ENCODE measurements around the gene PHF14. TPM values are rescaled to one million over a fixed set of nuclear protein-coding genes. Genes with fewer than 3 reads are reported as not detected.

The PHF14 gene
- total and polyA plus RNA-seq, 4 experiments from 2014 or later = 6.7 to 34.0 (median 22.6) TPM

DNA sequence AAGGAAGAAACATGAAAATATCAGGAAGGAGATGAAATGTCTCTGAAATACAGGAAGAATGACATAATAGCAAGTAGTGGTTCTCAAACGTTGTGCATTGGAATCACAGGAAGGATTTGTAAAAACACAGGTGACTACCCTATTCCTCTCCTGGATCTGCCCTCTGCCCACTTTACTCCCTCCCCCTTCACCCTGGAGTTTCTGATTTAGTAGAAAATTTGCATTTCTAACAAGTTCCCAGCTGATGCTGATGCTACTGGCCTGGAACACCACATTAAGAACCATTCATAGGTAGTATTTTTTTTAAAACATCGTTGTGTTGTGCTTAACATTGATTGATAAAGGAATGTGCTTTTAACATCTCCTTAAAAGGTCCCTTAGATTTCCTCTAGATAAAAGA is 130.9 kb downstream of the PHF14 start:
- H3K36me3 ChIP-seq (ENCODE audit: insufficient read depth, low read length) = no peaks in the 10 kb centered on the region
- DNase-seq = no peak
- Mint-ChIP-seq H3K27me3 (no peaks in the 10 kb centered on the region), H3K4me1 (peaks cover 0 to 2% (median under 1%) of the 10 kb centered on the region in 4 donors), H3K27ac (no peak overlapping the region), H3K9me3 (no peaks in the 10 kb centered on the region), H3K4me3 (no peak overlapping the region), H3K36me3 (peaks cover 14 to 15% of the 10 kb centered on the region in 2 donors)
- CTCF ChIA-PET (ENCODE audit: partially characterized antibody) = no interaction called here
- no peak overlapping the region for H3K27ac ChIP-seq (ENCODE audit: low read depth, low read length)
- POLR2A ChIA-PET (ENCODE audit: partially characterized antibody) = no interaction called here
- H3K4me1 ChIP-seq (ENCODE audit: insufficient read depth, low read length) = no peaks in the 10 kb centered on the region
- intact Hi-C loops (cut with micrococcal nuclease) = no loop called here
- H3K9me3 ChIP-seq (ENCODE audit: control insufficient read depth in 1 of 2, low read length in 2 of 2) = no peaks in the 10 kb centered on the region
- no peaks in the 10 kb centered on the region for H3K27me3 ChIP-seq (ENCODE audit: insufficient read depth, low read length)
- no peak overlapping the region for H3K4me3 ChIP-seq (ENCODE audit: low read length in 2 of 2)

DNA sequence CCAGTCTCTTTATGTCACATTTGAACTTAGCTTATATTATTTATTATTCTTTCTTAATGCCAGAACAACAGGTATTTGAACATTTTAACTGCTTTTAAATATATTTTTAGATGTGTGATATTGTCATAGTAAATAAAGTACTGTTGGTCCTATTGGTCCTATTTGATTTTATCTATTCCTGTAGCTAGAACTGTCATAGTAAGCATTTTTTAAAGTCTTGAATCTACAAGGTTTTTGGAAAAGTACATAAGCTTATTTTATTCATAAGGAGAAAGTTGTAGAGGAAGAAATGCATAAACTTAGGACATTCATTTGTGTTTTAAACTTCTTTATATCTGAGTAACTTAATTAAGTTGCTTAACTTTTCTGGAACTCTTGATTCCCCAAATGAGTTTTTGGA is 136.0 kb downstream of the PHF14 start:
- Histone ChIP-seq H3K4me3 (ENCODE audit: low read length in 2 of 2) (no peak overlapping the region), H3K27ac (ENCODE audit: low read depth, low read length) (no peak overlapping the region), H3K4me1 (ENCODE audit: insufficient read depth, low read length) (no peaks in the 10 kb centered on the region), H3K27me3 (ENCODE audit: insufficient read depth, low read length) (no peaks in the 10 kb centered on the region), H3K9me3 (ENCODE audit: control insufficient read depth in 1 of 2, low read length in 2 of 2) (no peaks in the 10 kb centered on the region), H3K36me3 (ENCODE audit: insufficient read depth, low read length) (no peaks in the 10 kb centered on the region)
- Mint-ChIP-seq H3K27ac (no peak overlapping the region), H3K36me3 (peaks cover 14 to 16% of the 10 kb centered on the region in 2 donors), H3K9me3 (no peaks in the 10 kb centered on the region), H3K4me3 (no peak overlapping the region), H3K27me3 (no peaks in the 10 kb centered on the region), H3K4me1 (peaks cover 0 to 2% (median 0%) of the 10 kb centered on the region in 4 donors)
- DNase-seq = no peak
- POLR2A ChIA-PET (ENCODE audit: partially characterized antibody) = no interaction called here
- CTCF ChIA-PET (ENCODE audit: partially characterized antibody) = no interaction called here
- intact Hi-C loops (cut with micrococcal nuclease) = no loop called here

DNA sequence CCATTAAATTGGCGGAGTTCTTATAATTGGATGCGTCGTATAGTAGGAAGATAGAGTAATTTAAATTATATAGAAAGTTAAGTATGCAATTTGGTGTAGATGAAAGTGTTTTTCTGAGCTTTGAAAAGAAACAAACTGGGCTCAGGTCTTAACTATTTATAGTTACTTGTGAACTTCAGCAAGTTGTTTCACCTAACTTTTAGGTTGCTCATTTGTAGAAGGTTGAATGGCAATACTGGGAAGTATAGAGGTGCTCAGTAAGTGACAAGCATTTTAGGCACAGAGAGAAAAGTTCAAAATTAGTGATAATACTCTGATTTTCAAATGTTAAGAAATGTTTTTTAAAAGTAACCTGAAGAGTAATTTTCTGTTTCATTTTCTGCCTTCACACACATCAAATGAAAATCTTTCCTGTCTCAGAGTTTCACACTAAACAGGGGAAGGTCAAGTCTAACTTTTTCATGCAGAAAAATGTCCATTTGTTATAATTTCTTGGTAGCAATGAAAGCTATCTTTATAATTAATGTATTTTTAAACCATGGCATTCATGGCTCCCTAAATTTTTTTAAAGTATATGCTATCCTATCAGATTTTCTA is 146.5 kb downstream of the PHF14 start:
- H3K4me1 ChIP-seq (ENCODE audit: insufficient read depth, low read length) = no peaks in the 10 kb centered on the region
- no peak for DNase-seq
- Mint-ChIP-seq H3K27ac (peak overlapping the region in 1 of 7 donors; percentile 42), H3K4me1 (peaks cover 0 to 3% (median 0%) of the 10 kb centered on the region in 4 donors), H3K36me3 (peaks cover 21 to 35% of the 10 kb centered on the region in 2 donors), H3K27me3 (no peaks in the 10 kb centered on the region), H3K4me3 (no peak overlapping the region), H3K9me3 (no peaks in the 10 kb centered on the region)
- H3K27me3 ChIP-seq (ENCODE audit: insufficient read depth, low read length) = no peaks in the 10 kb centered on the region
- H3K36me3 ChIP-seq (ENCODE audit: insufficient read depth, low read length) = peaks cover 3% of the 10 kb centered on the region
- ChIA-PET CTCF (ENCODE audit: partially characterized antibody) (no interaction called here), POLR2A (ENCODE audit: partially characterized antibody) (no interaction called here)
- intact Hi-C loops (cut with micrococcal nuclease) = no loop called here
- no peak overlapping the region for H3K4me3 ChIP-seq (ENCODE audit: low read length in 2 of 2)
- H3K27ac ChIP-seq (ENCODE audit: low read depth, low read length) = no peak overlapping the region
- no peaks in the 10 kb centered on the region for H3K9me3 ChIP-seq (ENCODE audit: control insufficient read depth in 1 of 2, low read length in 2 of 2)

DNA sequence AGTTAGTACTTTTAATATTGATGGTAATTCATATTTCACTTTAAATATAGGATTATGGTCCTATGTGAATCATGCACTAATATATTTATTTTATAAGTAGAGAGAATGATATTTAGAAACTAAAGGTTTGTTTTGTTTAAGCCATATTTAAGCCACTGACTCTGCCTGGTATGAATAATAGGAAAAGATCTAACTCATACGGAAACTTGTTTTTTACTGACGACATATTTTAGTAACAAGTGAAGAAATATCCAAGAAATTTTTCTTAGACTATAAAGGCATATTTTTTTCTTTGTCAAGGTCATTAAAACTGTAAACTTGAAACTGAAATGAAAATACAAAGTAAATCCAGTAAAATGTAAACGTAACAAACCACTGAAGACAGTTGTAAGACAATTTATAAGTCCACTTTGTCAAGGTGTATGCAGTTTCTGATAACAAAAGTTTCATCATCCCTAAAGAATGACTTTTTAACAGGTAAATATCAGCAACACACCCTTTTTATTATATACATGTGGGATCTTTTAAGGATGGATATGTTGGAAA is 147.1 kb downstream of the PHF14 start:
- no peaks in the 10 kb centered on the region for H3K9me3 Mint-ChIP-seq
- H3K4me3 Mint-ChIP-seq = no peak overlapping the region

DNA sequence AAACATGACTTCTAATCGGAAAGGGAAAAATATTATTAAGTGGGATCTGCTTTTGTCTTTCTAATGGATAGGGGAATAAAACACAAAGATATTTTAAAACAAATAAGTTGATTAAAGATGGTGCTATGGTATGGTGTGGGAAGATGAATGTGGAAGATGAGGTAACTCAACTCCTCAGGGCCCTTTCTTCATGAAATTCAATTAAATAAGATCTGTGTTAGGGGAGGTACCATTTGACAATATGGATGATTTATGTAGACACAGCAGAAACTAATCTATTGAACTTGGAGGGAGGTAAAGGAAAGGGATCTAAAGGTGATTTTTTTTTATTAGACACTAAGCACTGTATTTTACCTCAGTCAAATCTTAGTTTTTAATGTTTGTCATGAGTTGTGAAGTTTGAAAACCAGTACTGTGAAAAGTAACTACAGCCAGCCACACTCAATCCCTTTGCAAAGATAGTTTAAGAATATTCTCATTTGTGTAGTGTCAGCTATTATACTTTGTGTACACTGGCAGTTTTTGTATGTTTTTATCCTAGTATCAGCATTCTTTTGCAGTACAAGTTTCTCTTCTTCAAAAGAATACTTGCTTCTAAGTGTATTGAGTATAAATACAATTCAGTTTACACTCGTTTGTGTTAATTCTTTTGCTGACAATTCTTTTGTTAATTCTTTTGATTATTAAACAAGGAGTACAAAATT is 151.3 kb downstream of the PHF14 start:
- POLR2A ChIA-PET (ENCODE audit: partially characterized antibody) = interaction anchor here (1.7 kb wide), 1 partner anchor 185 kb away, joined by 5 read pairs; a partner anchor contains a TSS
- Histone ChIP-seq H3K9me3 (ENCODE audit: control insufficient read depth in 1 of 2, low read length in 2 of 2) (no peaks in the 10 kb centered on the region), H3K27me3 (ENCODE audit: insufficient read depth, low read length) (no peaks in the 10 kb centered on the region), H3K4me3 (ENCODE audit: low read length in 2 of 2) (no peak overlapping the region), H3K4me1 (ENCODE audit: insufficient read depth, low read length) (peaks cover 9% of the 10 kb centered on the region), H3K36me3 (ENCODE audit: insufficient read depth, low read length) (no peaks in the 10 kb centered on the region), H3K27ac (ENCODE audit: low read depth, low read length) (no peak overlapping the region)
- Mint-ChIP-seq H3K4me1 (peaks cover 19 to 32% (median 20%) of the 10 kb centered on the region in 4 donors), H3K36me3 (peaks cover 8 to 19% of the 10 kb centered on the region in 2 donors), H3K4me3 (no peak overlapping the region), H3K27me3 (no peaks in the 10 kb centered on the region), H3K27ac (no peak overlapping the region), H3K9me3 (no peaks in the 10 kb centered on the region)
- DNase-seq = no peak
- intact Hi-C loops (cut with micrococcal nuclease) = no loop called here
- CTCF ChIA-PET (ENCODE audit: partially characterized antibody) = no interaction called here

More for the DNA sequence above, 147.1 kb downstream of the PHF14 start:
- POLR2A ChIA-PET (ENCODE audit: partially characterized antibody) = no interaction called here
- no peaks in the 10 kb centered on the region for H3K27me3 Mint-ChIP-seq
- H3K4me1 Mint-ChIP-seq = peaks cover 0 to 4% (median 1%) of the 10 kb centered on the region in 4 donors
- H3K9me3 ChIP-seq (ENCODE audit: control insufficient read depth in 1 of 2, low read length in 2 of 2) = no peaks in the 10 kb centered on the region
- H3K4me1 ChIP-seq (ENCODE audit: insufficient read depth, low read length) = no peaks in the 10 kb centered on the region
- H3K27ac ChIP-seq (ENCODE audit: low read depth, low read length) = no peak overlapping the region
- H3K4me3 ChIP-seq (ENCODE audit: low read length in 2 of 2) = no peak overlapping the region
- CTCF ChIA-PET (ENCODE audit: partially characterized antibody) = no interaction called here
- no peaks in the 10 kb centered on the region for H3K36me3 ChIP-seq (ENCODE audit: insufficient read depth, low read length)
- intact Hi-C loops (cut with micrococcal nuclease) = no loop called here
- DNase-seq = no peak
- no peaks in the 10 kb centered on the region for H3K27me3 ChIP-seq (ENCODE audit: insufficient read depth, low read length)
- H3K27ac Mint-ChIP-seq = no peak overlapping the region
- H3K36me3 Mint-ChIP-seq = peaks cover 20 to 30% of the 10 kb centered on the region in 2 donors

DNA sequence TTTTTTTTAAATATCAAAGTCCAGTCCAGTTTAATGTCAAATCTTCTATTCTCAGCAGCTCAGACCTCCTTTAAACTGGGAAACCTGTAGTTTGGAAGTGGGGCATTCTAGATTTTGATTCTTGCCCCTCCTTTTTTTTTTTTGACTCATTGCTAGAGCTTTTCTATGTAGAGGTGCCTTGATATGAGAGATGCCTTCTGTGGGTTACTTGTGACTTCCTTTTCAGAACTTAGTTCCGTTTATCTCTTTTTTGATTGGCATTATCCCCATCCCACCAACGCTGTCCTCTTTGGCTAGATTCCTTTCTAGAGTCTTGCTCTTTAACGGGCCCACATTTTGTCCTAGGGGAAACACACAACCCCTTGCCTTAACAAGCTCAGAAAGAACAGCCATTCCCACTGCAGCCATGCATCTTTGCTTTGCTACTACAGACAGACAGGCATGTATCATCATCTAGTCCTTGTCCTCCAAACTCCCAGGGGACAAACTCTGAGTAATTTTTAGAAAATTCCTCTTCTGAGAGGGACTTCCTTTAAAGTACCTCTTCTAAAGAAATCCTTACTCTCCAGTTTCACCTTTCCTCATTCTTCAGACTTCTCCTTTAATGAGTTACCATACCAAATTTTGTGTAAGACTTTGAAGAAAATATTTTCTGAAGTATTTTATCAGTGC is 153.6 kb downstream of the PHF14 start:
- no peaks in the 10 kb centered on the region for H3K27me3 Mint-ChIP-seq
- ChIA-PET CTCF (ENCODE audit: partially characterized antibody) (interaction anchor here (0.7 kb wide), 1 partner anchor 12 kb away, joined by 3 read pairs; no protein-coding TSS in a partner anchor), POLR2A (ENCODE audit: partially characterized antibody) (interaction anchor here (0.6 to 1.7 kb wide), 3 partner anchors 187 to 1084 kb away, joined by 3 to 5 read pairs (median 3); partner anchors contain the start of gene TMEM106B)
- no peaks in the 10 kb centered on the region for H3K27me3 ChIP-seq (ENCODE audit: insufficient read depth, low read length)
- H3K4me3 Mint-ChIP-seq = peak overlapping the region in 1 of 8 donors; percentile 12
- no peaks in the 10 kb centered on the region for H3K36me3 ChIP-seq (ENCODE audit: insufficient read depth, low read length)
- no peak overlapping the region for H3K4me3 ChIP-seq (ENCODE audit: low read length in 2 of 2)
- peak overlapping the region in 4 of 7 donors; percentile 5 to 65 (median 16) for H3K27ac Mint-ChIP-seq
- DNase-seq = no peak
- no peak overlapping the region for H3K27ac ChIP-seq (ENCODE audit: low read depth, low read length)
- H3K36me3 Mint-ChIP-seq = peaks cover 19 to 25% of the 10 kb centered on the region in 2 donors
- intact Hi-C loops (cut with micrococcal nuclease) = no loop called here
- peaks cover 0 to 2% (median 0%) of the 10 kb centered on the region in 8 donors for H3K9me3 Mint-ChIP-seq
- H3K9me3 ChIP-seq (ENCODE audit: control insufficient read depth in 1 of 2, low read length in 2 of 2) = no peaks in the 10 kb centered on the region
- peaks cover 9% of the 10 kb centered on the region for H3K4me1 ChIP-seq (ENCODE audit: insufficient read depth, low read length)
- peaks cover 21 to 32% (median 21%) of the 10 kb centered on the region in 4 donors for H3K4me1 Mint-ChIP-seq

DNA sequence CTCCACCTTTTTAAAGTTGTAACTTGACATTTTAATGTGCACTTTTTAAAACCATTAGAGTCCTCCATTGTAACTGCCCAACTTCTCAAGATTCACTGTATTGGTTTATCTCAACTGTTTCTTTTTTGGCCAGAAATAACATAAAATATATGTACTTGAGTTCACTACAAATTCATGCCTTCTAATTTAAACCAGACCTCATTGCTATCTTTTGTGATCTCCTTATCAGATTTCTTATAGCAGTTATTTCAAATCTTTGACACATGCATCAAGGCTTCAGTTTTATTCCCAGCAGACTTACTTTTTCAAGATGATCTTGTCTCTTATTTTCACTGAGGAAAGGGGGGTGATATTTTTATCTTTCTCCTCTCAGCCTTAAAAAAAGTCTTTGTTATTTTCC is 154.3 kb downstream of the PHF14 start:
- Mint-ChIP-seq H3K27me3 (no peaks in the 10 kb centered on the region), H3K9me3 (peaks cover 0 to 2% (median 0%) of the 10 kb centered on the region in 8 donors), H3K36me3 (peaks cover 17 to 22% of the 10 kb centered on the region in 2 donors), H3K27ac (peak overlapping the region in 5 of 7 donors; percentile 9 to 77 (median 19)), H3K4me1 (peaks cover 21 to 32% (median 22%) of the 10 kb centered on the region in 4 donors), H3K4me3 (no peak overlapping the region)
- ChIA-PET CTCF (ENCODE audit: partially characterized antibody) (no interaction called here), POLR2A (ENCODE audit: partially characterized antibody) (no interaction called here)
- H3K27me3 ChIP-seq (ENCODE audit: insufficient read depth, low read length) = no peaks in the 10 kb centered on the region
- intact Hi-C loops (cut with micrococcal nuclease) = no loop called here
- no peak for DNase-seq
- peaks cover 9% of the 10 kb centered on the region for H3K4me1 ChIP-seq (ENCODE audit: insufficient read depth, low read length)
- no peaks in the 10 kb centered on the region for H3K36me3 ChIP-seq (ENCODE audit: insufficient read depth, low read length)
- H3K27ac ChIP-seq (ENCODE audit: low read depth, low read length) = no peak overlapping the region
- no peak overlapping the region for H3K4me3 ChIP-seq (ENCODE audit: low read length in 2 of 2)
- H3K9me3 ChIP-seq (ENCODE audit: control insufficient read depth in 1 of 2, low read length in 2 of 2) = no peaks in the 10 kb centered on the region
